Measurements from ENCODE around the gene JARID2. TPM values are rescaled to one million over a fixed set of nuclear protein-coding genes. Genes with fewer than 3 reads are reported as not detected.
A peak's percentile ranks its signal among the peaks of the same experiment; 100 is the strongest.
"Not testable (repeated sequence)": the region's sequence is repeated elsewhere in the genome, so short reads cannot be mapped to it uniquely, and the experiment has no call there.

JARID2 gene
- total RNA-seq, 4 donors from 2014 or later = 12.1 to 33.8 (median 17.0) TPM

DNA sequence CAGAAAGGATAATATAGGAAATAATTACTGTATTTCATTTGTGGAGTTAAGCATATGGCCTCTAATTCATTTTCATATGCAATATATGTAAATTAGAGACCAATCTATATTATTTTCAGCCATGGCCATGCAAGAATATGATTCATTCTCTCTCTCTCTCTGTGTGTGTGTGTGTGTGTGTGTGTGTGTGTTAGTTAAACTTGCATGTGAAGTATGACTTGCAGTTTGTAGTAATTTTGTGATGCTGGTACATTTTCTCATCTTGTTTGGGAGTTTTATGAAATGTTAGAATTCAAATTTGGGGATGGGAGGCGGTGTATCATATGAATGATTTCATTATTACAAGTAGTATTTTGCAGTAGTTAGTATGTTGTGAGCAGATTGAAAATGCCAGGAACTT lies 74.8 kb downstream of the JARID2 start:
- no peaks in the 10 kb centered on the region for H3K36me3 ChIP-seq
- DNase-seq = no peak
- H3K27me3 ChIP-seq = no peaks in the 10 kb centered on the region
- no peak for TF ChIP-seq POLR2A (IDR thresholded peaks at IDR 0.05)
- TF ChIP-seq CTCF (IDR thresholded peaks at IDR 0.05) = no peak
- H3K27ac ChIP-seq = no peak overlapping the region
- H3K9me3 ChIP-seq = no peaks in the 10 kb centered on the region
- no peak overlapping the region for H3K4me3 ChIP-seq
- peaks cover 0 to 20% (median 0%) of the 10 kb centered on the region in 4 donors for H3K4me1 ChIP-seq

DNA sequence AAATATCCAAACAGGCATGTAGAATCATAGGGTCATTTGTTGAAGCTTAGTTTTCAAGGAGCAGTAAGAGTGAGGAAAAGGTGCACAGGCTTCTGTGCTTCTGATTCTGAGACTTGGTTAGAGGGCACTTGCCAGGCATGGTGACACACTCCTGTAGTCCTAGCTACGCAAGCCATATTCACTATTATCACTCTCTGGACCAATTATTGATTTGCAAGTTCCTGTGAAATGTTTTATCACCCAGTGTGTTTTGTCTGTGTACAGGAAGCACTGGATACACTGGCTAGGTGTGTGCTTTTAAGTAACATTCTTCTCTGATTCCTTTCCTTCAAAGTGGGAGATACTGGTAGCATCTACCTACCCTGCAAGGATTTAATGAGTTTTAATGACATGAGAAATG lies 76.3 kb downstream of the JARID2 start:
- no peak for DNase-seq
- no peak for TF ChIP-seq CTCF (IDR thresholded peaks at IDR 0.05)
- no peak for TF ChIP-seq POLR2A (IDR thresholded peaks at IDR 0.05)
- no peak overlapping the region for H3K27ac ChIP-seq

DNA sequence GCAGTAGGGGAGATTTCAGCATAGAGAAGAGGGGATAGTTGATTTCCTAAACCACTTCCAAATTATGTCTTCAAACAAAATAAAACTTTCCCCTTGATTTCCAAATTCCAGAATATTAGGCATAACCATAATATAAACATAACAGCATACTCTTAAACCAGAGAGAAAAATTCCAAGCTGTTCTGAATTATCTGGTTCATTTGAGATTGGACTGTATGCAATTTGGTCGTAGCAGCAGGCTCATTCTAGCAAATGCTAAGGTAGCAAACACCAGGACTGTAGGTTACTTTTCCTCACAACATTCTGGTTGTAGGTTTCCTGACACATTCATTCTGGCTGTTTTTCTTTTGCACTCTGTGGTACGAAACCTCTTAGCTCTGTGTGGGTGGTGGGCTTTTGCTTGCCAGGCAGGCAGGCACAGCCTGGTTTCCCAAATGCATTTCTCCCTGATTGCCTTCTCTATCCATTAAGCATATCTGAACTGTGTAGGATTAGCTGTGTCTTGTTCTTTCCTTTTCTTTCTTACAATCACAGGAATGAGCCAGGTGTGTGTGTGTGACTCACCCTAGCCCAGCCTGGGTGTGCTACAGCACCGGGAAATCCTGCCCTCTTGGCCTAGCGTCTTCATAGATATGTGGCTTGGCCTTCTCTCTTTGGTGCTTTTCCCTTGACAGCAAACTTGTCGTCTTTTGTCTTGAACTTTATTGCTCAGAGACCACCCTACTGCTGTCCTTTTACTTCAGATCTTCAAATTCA lies 77.1 kb downstream of the JARID2 start:
- peak overlapping the region in 3 of 4 donors; percentile 26 to 56 (median 53) for H3K27ac ChIP-seq

More for the DNA sequence above, 76.3 kb downstream of the JARID2 start:
- Histone ChIP-seq H3K4me1 (peaks cover 0 to 33% (median 3%) of the 10 kb centered on the region in 4 donors), H3K36me3 (no peaks in the 10 kb centered on the region), H3K9me3 (no peaks in the 10 kb centered on the region), H3K4me3 (no peak overlapping the region), H3K27me3 (no peaks in the 10 kb centered on the region)

DNA sequence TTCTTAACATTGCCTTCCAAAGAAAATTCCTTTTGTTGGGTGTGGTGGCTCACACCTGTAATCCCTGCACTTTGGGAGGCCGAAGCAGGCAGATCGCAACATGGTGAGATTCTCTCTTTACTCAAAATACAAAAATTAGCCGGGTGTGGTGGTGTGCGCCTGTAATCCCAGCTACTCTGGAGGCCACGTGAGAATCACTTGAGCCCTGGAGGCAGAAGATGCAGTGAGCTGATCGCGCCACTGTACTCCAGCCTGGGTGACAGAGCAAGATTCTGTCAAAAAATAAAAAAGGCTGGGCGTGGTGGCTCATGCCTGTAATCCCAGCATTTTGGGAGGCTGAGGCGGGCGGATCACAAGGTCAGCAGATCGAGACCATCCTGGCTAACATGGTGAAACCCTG lies 77.7 kb downstream of the JARID2 start:
- not testable (repeated sequence) for DNase-seq, H3K27me3 ChIP-seq, H3K4me3 ChIP-seq, H3K36me3 ChIP-seq, H3K9me3 ChIP-seq
- peak overlapping the region in 3 of 4 donors; percentile 26 to 56 (median 53) for H3K27ac ChIP-seq
- H3K4me1 ChIP-seq = peaks cover 0 to 28% (median 4%) of the 10 kb centered on the region in 4 donors

More for the DNA sequence above, 77.1 kb downstream of the JARID2 start:
- Histone ChIP-seq H3K9me3 (no peaks in the 10 kb centered on the region), H3K4me1 (peaks cover 0 to 30% (median 3%) of the 10 kb centered on the region in 4 donors), H3K27me3 (no peaks in the 10 kb centered on the region), H3K4me3 (no peak overlapping the region), H3K36me3 (no peaks in the 10 kb centered on the region)
- DNase-seq = peak in 2 of 3 donors; percentile 65 to 76
- no peak for TF ChIP-seq CTCF (IDR thresholded peaks at IDR 0.05)
- no peak for TF ChIP-seq POLR2A (IDR thresholded peaks at IDR 0.05)

GRCh38 chr6:15324427-15324985 lies 78.6 kb downstream of the JARID2 start:
- Histone ChIP-seq H3K9me3 (no peaks in the 10 kb centered on the region), H3K27me3 (no peaks in the 10 kb centered on the region), H3K4me3 (no peak overlapping the region), H3K36me3 (no peaks in the 10 kb centered on the region), H3K27ac (no peak overlapping the region), H3K4me1 (peaks cover 0 to 37% (median 5%) of the 10 kb centered on the region in 4 donors)
- no peak for TF ChIP-seq POLR2A (IDR thresholded peaks at IDR 0.05)
- TF ChIP-seq CTCF (IDR thresholded peaks at IDR 0.05) = no peak
- DNase-seq = no peak

DNA sequence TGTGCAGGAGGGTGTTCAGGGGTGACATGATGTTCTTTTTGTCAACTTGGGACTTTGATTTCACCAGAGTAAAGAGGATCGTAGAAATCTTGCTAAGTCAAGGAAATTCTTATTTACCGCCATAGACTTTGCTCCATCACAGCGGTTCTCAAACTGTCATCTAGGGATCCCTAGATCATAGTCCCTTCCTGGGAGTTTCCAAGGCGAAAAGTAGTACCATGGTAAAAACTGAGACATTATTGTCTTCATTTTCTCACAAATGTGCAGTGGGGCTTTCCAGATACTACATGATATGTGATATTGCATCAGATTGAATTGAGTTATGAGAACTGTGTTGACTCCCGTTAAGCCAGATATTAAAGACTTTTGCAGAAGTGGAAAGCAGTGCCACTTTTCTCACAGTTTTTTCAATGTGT lies 79.7 kb downstream of the JARID2 start:
- no peak for DNase-seq
- H3K4me1 ChIP-seq = peaks cover 0 to 47% (median 7%) of the 10 kb centered on the region in 4 donors
- TF ChIP-seq CTCF (IDR thresholded peaks at IDR 0.05) (no peak), POLR2A (IDR thresholded peaks at IDR 0.05) (no peak)

More for the DNA sequence above, 79.7 kb downstream of the JARID2 start:
- Histone ChIP-seq H3K27me3 (no peaks in the 10 kb centered on the region), H3K27ac (no peak overlapping the region), H3K36me3 (no peaks in the 10 kb centered on the region), H3K4me3 (no peak overlapping the region), H3K9me3 (no peaks in the 10 kb centered on the region)

All from Peyer's patch (tissue), 4 donors.